GM12874 (cell line): ENCODE results near the gene NIM1K.

ENCODE experiments used
- CTCF ChIP-seq: IDR thresholded peaks from 2 replicates; pipeline ENCODE4 v1.5.1; 2011; ENCODE audit warnings: low read depth, mild to moderate bottlenecking, control low read depth, low read length, moderate library complexity; ENCODE audit not compliant: insufficient read depth

NIM1K gene

GRCh38 chr5:43273552-43273951 lies 81.5 kb downstream of the NIM1K start:
- no peak for TF ChIP-seq CTCF

GRCh38 chr5:43274435-43275114 lies 82.5 kb downstream of the NIM1K start:
- no peak for TF ChIP-seq CTCF

- TF ChIP-seq CTCF = no peak
Measured at GRCh38 chr5:43275391-43275790, 83.4 kb downstream of the NIM1K start.

GRCh38 chr5:43279548-43280274 lies 87.7 kb downstream of the NIM1K start:
- no peak for TF ChIP-seq CTCF

- TF ChIP-seq CTCF = no peak
Measured at GRCh38 chr5:43281840-43282658, 90.0 kb downstream of the NIM1K start.

GRCh38 chr5:43286623-43287022 lies 94.6 kb downstream of the NIM1K start:
- no peak for TF ChIP-seq CTCF

GRCh38 chr5:43287493-43287892 lies 95.5 kb downstream of the NIM1K start:
- no peak for TF ChIP-seq CTCF
